HG02610 (cell line): Measurements from ENCODE around the gene KIRREL3.
A peak's percentile ranks its signal among the peaks of the same experiment; 100 is the strongest.
"Not testable (repeated sequence)": the region's sequence is repeated elsewhere in the genome, so short reads cannot be mapped to it uniquely, and the experiment has no call there.

Experiments
- ATAC-seq: cut with Tn5 transposase; IDR thresholded peaks from one replicate; pipeline ENCODE4 v1.9.1; 2021; ENCODE audit warnings: mild to moderate bottlenecking, moderate library complexity; ENCODE audit not compliant: unreplicated experiment

Gene KIRREL3

GRCh38 chr11:126959700-126960099 is 40.9 kb downstream of the KIRREL3 start:
- no peak for ATAC-seq

- no peak for ATAC-seq
Observed at GRCh38 chr11:126956635-126957034, 43.9 kb downstream of the KIRREL3 start.

- ATAC-seq: not testable (repeated sequence)
Observed at GRCh38 chr11:126952533-126952932, 48.0 kb downstream of the KIRREL3 start.

- ATAC-seq: no peak
Observed at GRCh38 chr11:126951465-126951864, 49.1 kb downstream of the KIRREL3 start.

GRCh38 chr11:126949066-126949891 is 51.3 kb downstream of the KIRREL3 start:
- no peak for ATAC-seq

- no peak for ATAC-seq
Observed at GRCh38 chr11:126948563-126948962, 52.0 kb downstream of the KIRREL3 start.

- ATAC-seq: no peak
Observed at GRCh38 chr11:126945319-126945718, 55.3 kb downstream of the KIRREL3 start.

GRCh38 chr11:126943316-126943715 is 57.3 kb downstream of the KIRREL3 start:
- ATAC-seq: no peak

GRCh38 chr11:126942146-126942545 is 58.4 kb downstream of the KIRREL3 start:
- ATAC-seq: no peak

GRCh38 chr11:126939552-126939951 is 61.0 kb downstream of the KIRREL3 start:
- no peak for ATAC-seq

GRCh38 chr11:126938718-126939117 is 61.9 kb downstream of the KIRREL3 start:
- ATAC-seq: no peak

- no peak for ATAC-seq
Observed at GRCh38 chr11:126930091-126930841, 70.3 kb downstream of the KIRREL3 start.

- ATAC-seq: no peak
Observed at GRCh38 chr11:126929179-126930061, 71.2 kb downstream of the KIRREL3 start.

GRCh38 chr11:126927623-126928022 is 72.9 kb downstream of the KIRREL3 start:
- no peak for ATAC-seq

GRCh38 chr11:126926376-126926791 is 74.2 kb downstream of the KIRREL3 start:
- ATAC-seq: no peak

- ATAC-seq: no peak
Observed at GRCh38 chr11:126925321-126926093, 75.1 kb downstream of the KIRREL3 start.

- ATAC-seq: no peak
Observed at GRCh38 chr11:126924376-126925040, 76.1 kb downstream of the KIRREL3 start.

- no peak for ATAC-seq
Observed at GRCh38 chr11:126920833-126921232, 79.7 kb downstream of the KIRREL3 start.

GRCh38 chr11:126919147-126919823 is 81.3 kb downstream of the KIRREL3 start:
- ATAC-seq: peak; percentile 26
